Caco-2 (cell line): ENCODE measurements around the gene FAM135A. TPM values are rescaled to one million over a fixed set of nuclear protein-coding genes. Genes with fewer than 3 reads are reported as not detected.
A peak's percentile ranks its signal among the peaks of the same experiment; 100 is the strongest.

Experiments
- BruUV-seq: library from RNA; stranded (reverse); fragments of 400-500 nt; replicated peaks from 2 replicates; lab custom pipeline; 2021; lab: Mats Ljungman, UMichigan
- CTCF ChIA-PET: fragments of 300-600 bp; sonication (Branson Sonifier 250); formaldehyde crosslinking; loops from one replicate; lab custom pipeline; 2022; ENCODE audit warnings: antibody characterized with exemption; lab: Charles Lee
- POLR2A ChIA-PET: fragments of 300-600 bp; sonication (Branson Sonifier 250); formaldehyde crosslinking; loops from one replicate; lab custom pipeline; 2022; ENCODE audit warnings: antibody characterized with exemption; lab: Charles Lee
- DNase-seq, 2 experiments: peaks; one replicate each; pipeline versions ENCODE4 v3.0.0 to v3.0.0-alpha.2; 2020 to 2022
- H3K27me3 ChIP-seq: replicated peaks from 2 replicates; pipeline ENCODE4 v1.6.0; 2011; ENCODE audit warnings: low read length; ENCODE audit not compliant: control insufficient read depth, insufficient read depth
- H3K36me3 ChIP-seq: 2 replicates; pipeline ENCODE4 v1.5.1; 2011; ENCODE audit warnings: low read length; ENCODE audit not compliant: control insufficient read depth, insufficient read depth
- H3K4me1 ChIP-seq: fragments of 250-450 bp; sonication (Bioruptor Pico); 2 replicates; pipeline ENCODE4 v1.5.1; 2020; ENCODE audit warnings: mild to moderate bottlenecking
- H3K4me3 ChIP-seq: 2 replicates; pipeline ENCODE4 v1.5.1; 2011; ENCODE audit warnings: low read depth, mild to moderate bottlenecking, control low read depth, low read length
- H3K9me3 ChIP-seq: fragments of 250-450 bp; sonication (Bioruptor Pico); 2 replicates; pipeline ENCODE4 v1.5.1; 2020; ENCODE audit warnings: mild to moderate bottlenecking, moderate library complexity
- H3K27ac Mint-ChIP-seq: one replicate; pipeline ENCODE4 v1.8.0; 2022; ENCODE audit warnings: mixed read lengths; ENCODE audit not compliant: unreplicated experiment
- H3K27me3 Mint-ChIP-seq: one replicate; pipeline ENCODE4 v1.8.0; 2022; ENCODE audit warnings: mixed read lengths; ENCODE audit not compliant: insufficient read depth, unreplicated experiment
- H3K36me3 Mint-ChIP-seq: one replicate; pipeline ENCODE4 v1.8.0; 2022; ENCODE audit warnings: mild to moderate bottlenecking, mixed read lengths; ENCODE audit not compliant: insufficient read depth, unreplicated experiment
- H3K4me1 Mint-ChIP-seq: one replicate; pipeline ENCODE4 v1.8.0; 2022; ENCODE audit warnings: low read depth, mixed read lengths; ENCODE audit not compliant: unreplicated experiment
- H3K4me3 Mint-ChIP-seq: one replicate; pipeline ENCODE4 v1.8.0; 2022; ENCODE audit warnings: mild to moderate bottlenecking, moderate library complexity, mixed read lengths; ENCODE audit not compliant: unreplicated experiment
- H3K9me3 Mint-ChIP-seq: one replicate; pipeline ENCODE4 v1.8.0; 2022; ENCODE audit warnings: mixed read lengths; ENCODE audit not compliant: unreplicated experiment
- CTCF ChIP-seq, 2 experiments: fragments of 200-600 bp in 1 of 2; IDR thresholded peaks; 1 replicate in 1 of 2; 2 replicates in 1 of 2; pipeline versions ENCODE4 v1.5.1 to v1.8.0; 2011 to 2022; ENCODE audit warnings: antibody characterized with exemption in 1 of 2, control low read depth in 1 of 2, inconsistent platforms in 1 of 2, low read depth in 1 of 2, low read length in 1 of 2, mild to moderate bottlenecking in 1 of 2, moderate library complexity in 1 of 2; ENCODE audit not compliant: insufficient read depth in 1 of 2, severe bottlenecking in 1 of 2, unreplicated experiment in 1 of 2
- intact Hi-C: fragments of 100-400 bp; cut with micrococcal nuclease; formaldehyde crosslinking; loops from one replicate; pipeline ENCODE4 v1.10.0; 2022; ENCODE audit not compliant: unreplicated experiment
- total RNA-seq: library from RNA; stranded (reverse); gene quantifications from 2 replicates; pipeline ENCODE4 v1.2.3, GENCODE V29; 2022

The FAM135A gene
- total RNA-seq, 1 experiment from 2014 or later = 18.7 TPM

- DNase-seq = no peak
- Histone ChIP-seq H3K27me3 (no peaks in the 10 kb centered on the region), H3K4me1 (no peaks in the 10 kb centered on the region), H3K9me3 (no peaks in the 10 kb centered on the region), H3K36me3 (no peaks in the 10 kb centered on the region), H3K4me3 (no peak overlapping the region)
- intact Hi-C loops = no loop called here
- Mint-ChIP-seq H3K36me3 (peaks cover 6% of the 10 kb centered on the region), H3K27me3 (no peaks in the 10 kb centered on the region), H3K4me3 (no peak overlapping the region), H3K9me3 (no peaks in the 10 kb centered on the region), H3K27ac (no peak overlapping the region), H3K4me1 (no peaks in the 10 kb centered on the region)
- BruUV-seq = no TSS peak
- TF ChIP-seq CTCF (IDR thresholded peaks at IDR 0.05; ENCODE audit: insufficient read depth in 1 of 2, low read depth in 1 of 2, low read length in 1 of 2, severe bottlenecking in 1 of 2, unreplicated experiment in 1 of 2) = no peak
- POLR2A ChIA-PET = no interaction called here
- CTCF ChIA-PET = interaction anchor here (0.6 kb wide), 1 partner anchor 20 kb away, joined by 3 read pairs; the partner anchor contains the start of gene SDHAF4
Measured at GRCh38 chr6:70586114-70586513, 172.8 kb downstream of the FAM135A start.

GRCh38 chr6:70590400-70590799 lies 177.1 kb downstream of the FAM135A start:
- H3K27me3 Mint-ChIP-seq = no peaks in the 10 kb centered on the region
- no peak overlapping the region for H3K4me3 Mint-ChIP-seq
- no TSS peak for BruUV-seq
- Histone ChIP-seq H3K36me3 (peaks cover 3% of the 10 kb centered on the region; the same call in 1 of the 2 replicates), H3K27me3 (no peaks in the 10 kb centered on the region), H3K9me3 (peaks cover 12% of the 10 kb centered on the region), H3K4me1 (peaks cover 18% of the 10 kb centered on the region), H3K4me3 (no peak overlapping the region)
- no peaks in the 10 kb centered on the region for H3K9me3 Mint-ChIP-seq
- TF ChIP-seq CTCF (IDR thresholded peaks at IDR 0.05; ENCODE audit: insufficient read depth in 1 of 2, low read depth in 1 of 2, low read length in 1 of 2, severe bottlenecking in 1 of 2, unreplicated experiment in 1 of 2) = no peak
- ChIA-PET CTCF (no interaction called here), POLR2A (no interaction called here)
- peaks cover 12% of the 10 kb centered on the region for H3K4me1 Mint-ChIP-seq
- no peak overlapping the region for H3K27ac Mint-ChIP-seq
- intact Hi-C loops = no loop called here
- no peak for DNase-seq
- peaks cover 6% of the 10 kb centered on the region for H3K36me3 Mint-ChIP-seq

GRCh38 chr6:70592391-70593117 lies 179.2 kb downstream of the FAM135A start:
- intact Hi-C loops = no loop called here
- no peaks in the 10 kb centered on the region for H3K27me3 ChIP-seq
- peaks cover 3% of the 10 kb centered on the region; the same call in 1 of the 2 replicates for H3K36me3 ChIP-seq
- Mint-ChIP-seq H3K4me1 (peaks cover 12% of the 10 kb centered on the region), H3K9me3 (no peaks in the 10 kb centered on the region), H3K27me3 (no peaks in the 10 kb centered on the region), H3K4me3 (no peak overlapping the region), H3K36me3 (peaks cover 6% of the 10 kb centered on the region), H3K27ac (peak overlapping the region; percentile 29)
- TF ChIP-seq CTCF (IDR thresholded peaks at IDR 0.05; ENCODE audit: insufficient read depth in 1 of 2, low read depth in 1 of 2, low read length in 1 of 2, severe bottlenecking in 1 of 2, unreplicated experiment in 1 of 2) = no peak
- peaks cover 12% of the 10 kb centered on the region for H3K9me3 ChIP-seq
- POLR2A ChIA-PET = interaction anchor here (0.6 kb wide), 1 partner anchor 13 kb away, joined by 5 read pairs; no protein-coding TSS in a partner anchor
- H3K4me3 ChIP-seq = no peak overlapping the region
- CTCF ChIA-PET = no interaction called here
- no TSS peak for BruUV-seq
- H3K4me1 ChIP-seq = peaks cover 18% of the 10 kb centered on the region
- DNase-seq = peak; percentile 42 to 50
